Gastrocnemius medialis (tissue), 4 donors: ENCODE measurements around the gene MAGIX.

Source experiments
- POLR2A ChIP-seq, 2 donors: fragments of 450-650 bp; IDR thresholded peaks; one replicate each; pipeline ENCODE4 v1.6.1; 2017; ENCODE audit warnings: antibody characterized with exemption in 2 of 2, mild to moderate bottlenecking in 2 of 2, moderate library complexity in 2 of 2
- TF ChIP-seq, protein P1 (sequence below), 5 experiments: fragments of 450-650 bp in 3 of 5; fragments of 200-600 bp in 2 of 5; sonication (generic) in 2 of 5; IDR thresholded peaks in 4 of 5; conservative IDR thresholded peaks in 1 of 5; 1 replicate in 4 of 5; 2 replicates in 1 of 5; pipeline ENCODE4 v1.5.1; 2016 to 2019; ENCODE audit warnings: antibody characterized with exemption in 5 of 5, mild to moderate bottlenecking in 3 of 5, moderate library complexity in 3 of 5

DNA sequence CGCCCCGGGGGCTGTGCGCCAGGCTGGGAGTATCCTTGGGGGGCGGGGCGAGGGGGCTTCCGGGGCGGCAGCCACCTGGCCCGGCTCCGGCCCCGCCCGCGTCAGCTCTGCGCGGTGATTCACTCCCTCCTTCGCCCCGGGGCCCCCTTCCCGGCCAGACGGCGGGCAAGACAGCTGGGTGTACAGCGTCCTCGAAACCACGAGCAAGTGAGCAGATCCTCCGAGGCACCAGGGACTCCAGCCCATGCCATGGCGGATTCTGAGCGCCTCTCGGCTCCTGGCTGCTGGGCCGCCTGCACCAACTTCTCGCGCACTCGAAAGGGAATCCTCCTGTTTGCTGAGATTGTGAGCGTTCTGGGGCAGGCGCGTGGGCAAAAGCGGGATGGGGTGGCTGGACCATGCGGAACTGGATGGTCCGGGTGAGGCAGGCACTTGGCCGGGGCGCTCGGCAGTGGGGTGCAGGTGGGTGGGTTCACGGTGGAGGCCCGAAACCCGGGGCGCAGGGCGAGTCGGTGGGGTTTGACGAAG is 9.3 kb downstream of the MAGIX start, which contains the start of gene PLP2:
- TF ChIP-seq, protein P1, sequence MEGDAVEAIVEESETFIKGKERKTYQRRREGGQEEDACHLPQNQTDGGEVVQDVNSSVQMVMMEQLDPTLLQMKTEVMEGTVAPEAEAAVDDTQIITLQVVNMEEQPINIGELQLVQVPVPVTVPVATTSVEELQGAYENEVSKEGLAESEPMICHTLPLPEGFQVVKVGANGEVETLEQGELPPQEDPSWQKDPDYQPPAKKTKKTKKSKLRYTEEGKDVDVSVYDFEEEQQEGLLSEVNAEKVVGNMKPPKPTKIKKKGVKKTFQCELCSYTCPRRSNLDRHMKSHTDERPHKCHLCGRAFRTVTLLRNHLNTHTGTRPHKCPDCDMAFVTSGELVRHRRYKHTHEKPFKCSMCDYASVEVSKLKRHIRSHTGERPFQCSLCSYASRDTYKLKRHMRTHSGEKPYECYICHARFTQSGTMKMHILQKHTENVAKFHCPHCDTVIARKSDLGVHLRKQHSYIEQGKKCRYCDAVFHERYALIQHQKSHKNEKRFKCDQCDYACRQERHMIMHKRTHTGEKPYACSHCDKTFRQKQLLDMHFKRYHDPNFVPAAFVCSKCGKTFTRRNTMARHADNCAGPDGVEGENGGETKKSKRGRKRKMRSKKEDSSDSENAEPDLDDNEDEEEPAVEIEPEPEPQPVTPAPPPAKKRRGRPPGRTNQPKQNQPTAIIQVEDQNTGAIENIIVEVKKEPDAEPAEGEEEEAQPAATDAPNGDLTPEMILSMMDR (IDR thresholded peaks at IDR 0.05 in 4 of 5, conservative IDR thresholded peaks at IDR 0.05 in 1 of 5), result no peak
- TF ChIP-seq POLR2A (IDR thresholded peaks at IDR 0.05), result peak in 1 of 2 donors; percentile 53
